ENCODE data around the gene NAT9.

Gene NAT9

GRCh38 chr17:74728702-74729075 is 47.5 kb downstream of the NAT9 start:
- DNase-seq (ENCODE audit: low spot score): no peak

GRCh38 chr17:74728033-74728701 is 48.0 kb downstream of the NAT9 start:
- DNase-seq (ENCODE audit: low spot score): no peak

- DNase-seq (ENCODE audit: low spot score): no peak
Observed at GRCh38 chr17:74725111-74725510, 51.0 kb downstream of the NAT9 start.

GRCh38 chr17:74723891-74724290 is 52.3 kb downstream of the NAT9 start:
- no peak for DNase-seq (ENCODE audit: low spot score)

- DNase-seq (ENCODE audit: low spot score): no peak
Observed at GRCh38 chr17:74722782-74723181, 53.4 kb downstream of the NAT9 start.
